Medulla oblongata (tissue), 1 donor: ENCODE results near the gene EDA.
"Not testable (repeated sequence)": the region's sequence is repeated elsewhere in the genome, so short reads cannot be mapped to it uniquely, and the experiment has no call there.

Source experiments
- DNase-seq: peaks from one replicate; pipeline ENCODE4 v3.0.0-alpha.2; 2015; ENCODE audit errors: extremely low spot score

Gene EDA

DNA sequence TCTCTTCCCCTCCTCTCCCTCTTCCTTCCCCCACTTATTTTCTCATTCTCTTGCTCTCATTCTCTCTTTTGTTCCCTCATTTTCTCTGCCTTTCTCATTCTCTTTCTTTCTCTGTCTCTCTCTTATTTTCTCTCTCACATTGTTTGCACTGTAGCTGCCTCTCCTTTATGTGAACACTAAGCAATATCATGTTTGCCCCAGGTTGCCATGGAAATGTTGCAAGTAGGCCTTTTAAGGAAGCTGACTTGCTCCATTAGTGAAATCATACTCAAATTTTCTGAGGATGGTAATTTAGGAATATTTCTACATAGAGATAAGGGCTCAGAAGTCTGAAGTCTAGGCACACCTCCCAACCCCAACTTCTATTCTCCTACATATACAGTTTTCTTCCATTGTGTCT lies 130.1 kb downstream of the EDA start:
- no peak for DNase-seq

DNA sequence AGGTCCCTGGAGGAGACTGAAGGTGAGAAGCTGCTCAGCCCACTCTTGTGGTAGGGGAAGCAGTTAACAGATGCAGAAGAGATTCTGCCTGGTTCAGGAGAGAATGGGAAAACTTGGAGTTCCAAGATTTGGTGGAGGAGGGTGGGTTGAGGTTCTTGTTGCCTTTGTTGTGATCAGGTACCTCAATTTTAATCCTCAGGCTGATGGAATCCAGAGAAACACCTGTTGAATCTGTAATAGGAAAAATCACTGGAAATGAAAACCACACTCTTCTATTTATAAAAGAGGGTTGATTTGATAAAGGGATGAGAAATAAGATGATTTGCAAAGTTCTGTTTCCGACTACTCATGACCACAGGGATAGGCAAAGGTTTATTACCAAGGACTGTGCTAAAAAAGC lies 132.1 kb downstream of the EDA start:
- DNase-seq: no peak

DNA sequence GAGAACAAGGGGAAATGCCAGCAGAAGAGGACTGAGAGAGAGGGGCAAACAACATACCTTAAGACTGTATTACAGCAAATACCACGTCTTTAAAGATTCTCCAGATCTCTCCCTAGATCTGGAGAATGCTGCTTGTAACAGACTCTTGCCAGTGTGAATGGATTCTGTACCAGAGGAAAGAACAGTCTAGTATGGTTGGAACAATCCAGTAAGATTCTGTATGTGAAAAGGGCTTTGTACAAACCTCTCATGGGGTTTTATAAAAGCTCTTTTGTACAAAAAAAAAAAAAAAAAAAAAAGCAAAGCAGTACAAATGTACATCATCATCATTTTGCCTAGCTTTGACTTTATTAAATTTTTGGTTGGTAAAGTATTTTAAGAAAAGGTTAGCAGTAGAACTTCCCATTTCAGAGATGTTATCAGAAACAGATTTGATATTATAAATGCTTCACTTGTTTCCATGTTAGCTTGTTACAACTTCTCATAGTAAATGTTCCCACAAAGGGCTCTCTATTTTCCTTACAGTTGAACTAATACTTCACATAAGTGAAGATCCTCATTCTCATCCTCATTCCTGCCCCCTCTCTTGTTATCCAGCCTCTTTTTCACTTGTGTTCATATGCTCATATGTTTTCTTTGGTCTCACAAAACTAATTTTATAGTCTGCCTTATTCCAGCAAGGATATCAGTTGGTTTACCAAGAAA lies 144.2 kb downstream of the EDA start:
- peak; percentile 69 for DNase-seq

DNA sequence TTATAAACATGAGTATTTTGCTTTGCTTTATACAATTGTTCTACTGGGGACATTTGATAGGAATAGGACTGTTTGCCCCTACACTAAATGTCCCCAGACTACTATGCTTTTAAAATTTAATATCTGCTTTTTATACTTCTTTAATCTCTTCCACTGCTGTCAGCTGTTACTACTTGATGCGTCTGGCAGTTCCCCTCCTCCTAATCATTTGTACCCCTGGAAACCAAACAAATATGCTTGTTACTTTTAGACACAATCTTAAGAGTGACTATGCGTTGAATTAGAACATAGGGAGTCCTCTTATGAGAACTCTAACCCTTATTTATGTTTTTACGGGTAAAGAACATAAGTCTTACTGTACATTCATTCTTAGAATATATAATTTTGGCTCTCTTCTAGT lies 145.7 kb downstream of the EDA start:
- DNase-seq: no peak

DNA sequence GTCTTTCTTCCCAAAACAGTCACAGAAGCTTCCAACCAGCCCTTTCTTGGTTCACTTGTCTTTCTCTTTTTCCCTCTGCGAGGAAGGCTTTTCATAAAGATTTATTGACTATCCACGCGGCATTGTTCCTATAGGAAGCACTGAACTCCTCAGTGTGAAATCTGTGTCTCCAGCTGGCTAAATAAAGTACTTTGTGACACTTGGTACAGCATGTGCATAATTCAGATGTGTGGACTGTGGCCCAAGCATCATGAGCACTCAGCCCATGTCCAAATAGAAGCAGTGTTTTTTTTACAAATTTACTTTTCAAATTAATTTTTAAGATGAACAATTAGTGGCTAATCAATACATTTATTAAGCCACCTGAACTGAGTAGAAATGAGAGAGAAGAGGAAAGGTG lies 146.4 kb downstream of the EDA start:
- no peak for DNase-seq

DNA sequence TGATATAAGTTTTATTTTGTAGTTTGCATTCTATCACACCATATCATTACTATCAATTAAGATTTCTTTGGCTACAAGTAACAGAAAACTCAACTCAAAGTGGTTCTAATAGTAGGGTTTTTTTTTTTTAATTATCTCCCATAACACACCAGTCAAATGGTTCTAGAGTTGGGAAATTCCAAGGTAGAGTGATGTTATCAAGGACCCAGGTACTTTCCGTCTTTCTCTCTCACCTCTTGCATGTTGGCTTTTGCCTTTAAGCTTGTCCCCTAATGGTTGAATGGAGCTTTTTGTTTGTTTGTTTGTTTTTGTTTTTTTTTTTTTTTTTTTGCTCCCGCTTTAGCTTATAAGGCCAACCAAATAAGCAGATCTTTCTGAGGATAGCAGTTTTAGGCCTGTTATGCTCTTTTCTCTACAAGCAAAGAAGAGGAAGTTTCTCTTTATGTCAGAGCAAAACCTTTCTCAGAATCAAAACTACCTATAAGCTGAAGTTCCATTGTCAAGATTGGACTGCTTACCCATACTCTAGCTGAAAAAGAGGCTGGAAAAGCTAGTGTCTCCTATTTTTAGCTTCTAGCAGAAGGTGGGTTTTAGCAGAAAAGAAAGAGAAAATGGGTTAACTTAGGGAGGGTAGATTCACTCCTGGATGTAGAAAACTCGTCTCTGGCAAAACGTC lies 177.5 kb downstream of the EDA start:
- no peak for DNase-seq

DNA sequence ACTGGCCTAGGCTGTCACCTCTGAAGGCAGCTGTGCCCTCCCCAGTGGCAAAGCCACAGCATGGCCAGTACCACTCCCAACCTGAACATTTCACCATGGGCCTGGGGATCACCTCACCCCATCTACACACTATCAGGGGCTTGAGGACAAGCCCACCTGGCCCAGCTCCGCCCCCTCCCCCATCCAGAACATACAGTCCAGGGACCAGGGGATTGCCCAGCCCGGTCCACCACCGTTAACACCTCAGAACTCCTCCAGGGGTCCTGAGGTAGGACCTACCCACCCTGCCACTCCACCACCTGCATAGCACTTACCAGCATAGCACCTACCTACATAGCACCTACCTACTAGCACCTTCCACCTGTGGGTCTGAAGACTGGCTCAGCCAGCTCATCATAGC lies 179.8 kb downstream of the EDA start:
- DNase-seq: no peak

DNA sequence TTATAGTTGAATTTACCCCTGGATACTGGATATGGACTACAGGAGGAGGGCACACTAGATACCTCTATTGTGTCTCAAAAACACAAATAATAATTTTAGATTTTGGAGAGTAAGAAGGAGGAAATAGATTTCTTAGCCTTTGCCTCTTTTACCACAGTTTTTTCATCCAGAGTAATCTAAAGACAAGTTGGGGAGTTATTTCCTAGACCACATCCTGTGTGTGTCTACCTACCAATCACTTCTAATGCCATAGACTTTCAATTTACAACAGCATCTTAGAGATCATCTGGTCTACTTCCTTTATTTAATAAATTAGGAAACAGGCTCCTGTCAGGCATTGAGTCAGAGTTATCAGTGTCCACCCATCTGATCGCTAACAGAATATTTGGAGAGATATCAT lies 191.5 kb downstream of the EDA start:
- no peak for DNase-seq

DNA sequence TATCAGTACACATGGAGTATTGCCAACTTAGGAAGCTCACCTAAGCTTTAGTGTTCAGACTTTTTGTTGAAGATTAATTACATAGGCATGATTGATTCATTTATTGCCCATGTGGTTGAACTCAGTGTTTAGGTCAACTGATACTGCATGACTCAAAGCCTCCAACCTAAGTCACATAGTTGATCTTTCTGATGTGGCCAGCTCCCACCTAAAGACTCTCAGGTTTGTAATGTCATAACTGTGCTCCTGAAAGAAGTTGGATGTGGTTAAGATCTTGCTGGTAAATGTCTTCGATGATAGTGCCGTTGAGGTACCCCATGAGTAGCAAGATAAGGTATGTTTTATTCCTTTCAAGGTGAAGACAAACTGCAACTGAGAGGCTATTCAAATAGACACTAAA lies 192.5 kb downstream of the EDA start:
- DNase-seq: no peak

DNA sequence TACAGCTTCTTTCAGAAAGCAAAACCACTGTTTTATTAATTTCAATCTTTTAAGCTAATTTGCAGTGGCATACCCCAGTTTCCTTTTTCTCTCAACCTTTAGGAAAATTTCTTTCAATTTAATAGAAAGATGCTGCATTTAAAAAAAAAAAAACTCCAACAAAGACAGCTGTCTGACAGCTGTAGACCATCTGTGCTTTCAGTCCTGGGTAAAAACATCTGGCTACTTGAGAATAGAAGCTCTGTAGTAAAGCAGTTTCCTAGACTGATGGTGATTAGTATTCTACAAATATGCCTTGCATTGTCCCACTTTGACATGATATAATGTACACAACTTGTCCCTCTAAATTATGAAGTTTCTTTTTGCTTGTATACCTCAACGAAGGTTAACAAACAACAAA lies 197.8 kb downstream of the EDA start:
- no peak for DNase-seq

DNA sequence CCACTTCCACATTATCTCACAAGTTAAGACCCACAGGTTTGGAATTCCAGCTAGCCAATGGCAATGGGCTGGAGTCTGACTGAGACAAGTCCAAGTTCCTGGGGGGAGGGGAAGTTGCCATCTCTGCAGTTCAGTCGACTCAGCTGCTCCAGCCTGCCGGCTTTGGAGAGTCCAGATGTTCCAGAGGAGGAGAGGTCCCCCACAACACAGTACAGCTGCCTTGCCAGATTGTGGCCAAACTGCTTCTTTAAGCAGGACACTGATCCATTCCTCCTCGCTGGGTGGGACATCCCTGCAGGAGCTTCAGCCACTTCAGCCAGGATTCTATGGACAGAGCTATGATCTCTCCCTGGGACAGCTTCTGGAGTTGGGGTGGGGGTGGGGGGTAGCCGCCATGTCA lies 199.2 kb downstream of the EDA start:
- no peak for DNase-seq

DNA sequence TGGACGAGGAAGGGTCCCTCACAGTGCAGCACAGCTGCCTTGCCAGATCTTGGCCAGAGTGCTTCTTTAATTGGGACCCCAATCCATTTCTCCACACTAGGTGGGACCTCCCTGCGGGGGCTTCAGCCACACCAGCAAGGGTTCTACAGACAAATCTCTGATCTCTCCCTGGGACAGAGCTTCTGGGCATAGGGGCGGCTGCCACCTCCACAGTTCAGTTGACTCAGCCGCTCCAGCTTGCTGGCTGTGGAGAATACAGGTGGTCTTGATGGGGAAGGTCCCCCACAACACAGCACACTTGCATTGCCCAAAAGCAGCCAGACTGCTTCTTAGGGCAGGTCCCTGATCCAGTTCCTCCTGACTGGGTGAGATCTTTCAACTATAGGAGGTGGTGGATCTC lies 199.6 kb downstream of the EDA start:
- DNase-seq: no peak

DNA sequence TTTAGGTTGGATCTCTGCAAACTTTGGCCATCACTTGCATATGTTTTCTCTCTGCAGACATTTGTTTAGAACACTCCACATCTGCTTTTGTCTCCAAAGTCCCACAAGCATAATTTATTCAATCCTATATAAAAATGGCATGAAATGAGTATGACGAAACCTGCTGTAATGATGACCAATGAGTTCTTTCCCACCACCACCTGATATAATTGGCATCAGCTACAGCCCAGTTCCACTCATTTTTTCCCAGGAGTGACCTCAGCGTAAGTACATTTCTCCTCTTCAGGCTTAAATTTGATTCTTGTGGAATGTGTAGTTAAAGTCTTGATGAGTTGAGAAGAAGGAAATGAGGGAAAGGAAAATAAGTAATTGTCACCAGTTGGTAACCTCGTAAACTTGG lies 228.7 kb downstream of the EDA start:
- no peak for DNase-seq

DNA sequence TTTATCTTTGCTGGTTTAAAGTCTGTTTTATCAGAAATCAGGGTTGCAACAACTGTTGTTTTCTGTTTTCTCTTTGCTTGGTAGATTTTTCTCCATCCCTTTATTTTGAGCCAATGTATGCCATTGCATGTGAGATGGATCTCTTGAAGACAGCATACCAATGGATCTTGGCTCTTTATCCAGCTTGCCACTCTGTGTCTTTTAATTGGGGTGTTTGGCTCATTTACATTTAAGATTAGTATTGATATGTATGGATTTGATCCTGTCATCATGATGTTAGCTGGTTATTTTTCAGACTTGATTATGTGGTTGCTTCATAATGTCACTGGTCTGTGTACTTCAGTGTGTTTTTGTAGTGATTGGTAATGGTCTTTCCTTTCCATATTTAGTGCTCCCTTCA lies 244.1 kb downstream of the EDA start:
- not testable (repeated sequence) for DNase-seq

DNA sequence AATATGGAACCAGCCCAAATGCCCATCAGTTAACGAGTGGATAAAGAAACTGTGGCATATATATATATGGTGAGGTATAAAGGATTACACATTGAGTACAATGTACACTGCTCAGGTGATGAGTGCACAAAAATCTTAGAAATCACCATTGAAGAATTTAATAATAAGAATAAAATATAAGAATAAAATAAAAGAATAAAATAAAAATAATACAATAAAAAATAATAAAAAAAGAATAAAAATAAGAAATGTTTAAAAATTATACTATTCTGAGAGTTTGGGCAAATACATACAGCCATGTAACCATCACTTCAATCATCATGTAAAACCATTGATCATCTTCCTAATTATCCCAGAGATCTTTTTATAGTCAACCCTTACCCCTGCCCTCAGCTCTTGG lies 260.3 kb downstream of the EDA start:
- DNase-seq: no peak

DNA sequence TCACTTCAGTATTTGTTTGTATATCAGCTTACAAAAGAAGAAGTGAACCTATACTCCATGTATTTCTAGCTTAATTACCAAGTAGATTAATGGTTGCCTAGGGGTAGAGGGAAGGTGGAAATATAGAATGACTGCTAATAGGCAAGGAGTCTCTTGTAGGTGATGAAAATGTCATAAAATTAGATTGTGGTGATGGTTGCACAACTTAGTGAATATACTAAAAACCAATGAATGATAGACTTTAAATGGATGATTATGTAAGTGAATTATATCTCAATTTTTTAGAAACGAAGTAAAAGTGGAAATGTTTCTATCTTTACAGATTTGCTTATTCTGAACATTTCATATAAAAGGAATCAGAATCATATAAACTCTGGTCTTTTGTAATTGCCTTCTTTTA lies 268.3 kb downstream of the EDA start:
- DNase-seq: no peak

DNA sequence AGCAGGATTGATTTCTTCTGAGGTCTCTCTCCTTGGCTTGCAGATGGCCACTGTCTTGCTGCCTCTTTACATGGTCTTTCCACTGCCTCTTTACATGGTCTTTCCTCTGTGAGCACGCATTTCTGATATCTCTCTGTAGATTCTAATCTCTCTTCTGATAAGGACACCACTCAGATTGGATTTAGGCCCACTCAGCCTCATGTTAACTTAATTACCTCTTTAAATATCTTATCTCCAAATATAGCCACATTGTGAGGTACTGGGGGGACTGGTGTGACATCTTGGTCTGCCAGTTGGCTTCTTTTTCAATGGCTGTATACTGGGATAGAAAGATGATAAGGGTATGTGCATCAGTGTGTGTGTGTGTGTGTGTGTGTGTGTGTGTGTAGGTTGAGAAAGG lies 280.1 kb downstream of the EDA start:
- no peak for DNase-seq

DNA sequence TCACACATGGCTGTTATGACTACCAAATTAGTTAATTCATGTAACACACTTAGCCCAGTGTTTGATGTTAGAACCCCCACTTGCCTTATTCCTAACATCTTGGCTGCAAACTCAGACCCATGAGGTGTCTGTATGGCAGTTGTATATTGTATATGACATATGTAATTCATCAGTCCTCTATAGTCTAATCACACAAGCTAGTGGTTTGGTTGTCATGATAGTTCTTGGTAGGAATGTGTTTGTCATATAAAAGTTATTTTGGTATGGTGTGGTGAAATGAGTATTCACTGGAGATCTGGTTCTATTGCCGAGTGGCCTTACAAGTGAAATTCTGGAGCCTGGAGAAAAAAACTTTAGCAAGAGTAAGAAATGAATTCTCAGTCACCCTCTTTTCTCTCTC lies 284.6 kb downstream of the EDA start:
- DNase-seq: no peak

DNA sequence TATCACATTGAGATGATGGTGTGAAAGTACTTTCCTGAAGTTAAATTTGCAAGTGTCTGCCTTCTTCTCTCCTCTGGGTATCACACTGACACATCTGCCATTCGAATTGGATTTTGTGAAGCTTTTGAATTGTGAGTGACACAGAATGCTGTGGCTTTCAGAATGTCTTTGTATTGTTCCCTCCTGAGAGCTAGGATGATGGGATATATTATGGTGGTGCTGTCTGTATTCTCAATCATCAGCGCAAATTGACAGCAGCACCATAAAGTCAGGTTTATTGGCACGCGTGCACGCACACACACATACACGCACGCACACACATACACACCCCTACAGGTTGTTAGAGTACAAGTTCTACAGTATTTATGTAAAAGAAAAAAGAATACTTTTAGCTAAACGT lies 290.5 kb downstream of the EDA start:
- no peak for DNase-seq

DNA sequence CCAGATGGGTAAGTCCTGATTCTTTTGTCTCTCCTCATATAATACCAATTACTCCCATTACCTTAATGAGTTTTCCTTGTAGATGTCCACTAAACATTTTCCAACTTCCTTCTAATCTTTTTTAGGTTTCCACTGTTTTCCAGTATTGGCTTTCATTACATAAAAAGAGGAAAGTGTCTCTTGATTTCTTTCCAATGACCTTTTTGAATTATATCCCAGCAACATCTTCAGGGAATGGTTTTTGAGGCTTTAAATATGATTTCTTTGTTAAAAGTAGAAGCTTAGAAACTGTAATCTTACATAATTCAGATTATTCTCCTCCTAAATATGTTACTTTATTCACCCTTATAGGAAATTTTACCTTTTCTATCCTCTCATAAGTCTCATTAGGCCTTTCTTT lies 298.9 kb downstream of the EDA start:
- no peak for DNase-seq

DNA sequence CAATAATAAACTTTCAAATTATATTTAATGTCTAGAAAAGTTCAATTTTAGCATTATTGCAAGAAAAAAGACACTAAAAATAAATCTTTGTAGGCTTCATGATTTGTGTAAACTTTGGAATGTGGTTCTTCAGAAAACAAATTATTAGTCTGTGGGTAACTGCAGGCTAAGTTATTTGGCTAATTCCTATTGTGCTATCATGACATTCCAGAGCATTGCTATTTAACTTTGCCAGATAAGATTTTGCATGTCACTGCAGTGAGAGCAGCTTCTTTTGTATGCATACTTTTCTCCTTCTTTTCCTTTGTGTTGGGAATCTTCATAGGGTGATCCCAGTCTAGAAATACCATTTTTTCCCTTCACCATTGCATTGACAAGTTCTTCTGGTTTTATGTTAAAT lies 303.8 kb downstream of the EDA start:
- DNase-seq: no peak

DNA sequence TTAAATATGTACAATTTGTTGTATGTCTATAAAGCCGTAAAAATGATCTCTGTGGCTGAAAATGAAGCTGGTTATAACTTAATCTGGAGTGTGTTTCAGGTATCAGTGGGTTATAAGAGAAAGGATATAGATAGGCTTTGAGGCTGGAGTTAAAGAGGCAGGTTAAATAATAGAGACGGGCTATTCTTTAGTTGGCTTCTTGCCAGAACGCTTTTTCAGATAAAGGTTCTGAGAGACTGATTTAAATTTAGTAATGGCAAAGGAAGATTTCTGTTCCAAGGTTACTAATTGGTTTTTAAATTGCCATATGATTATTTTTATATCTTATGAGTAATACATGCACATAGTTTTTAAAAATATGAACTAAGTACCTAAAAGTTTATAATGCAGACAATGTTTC lies 316.4 kb downstream of the EDA start:
- no peak for DNase-seq

DNA sequence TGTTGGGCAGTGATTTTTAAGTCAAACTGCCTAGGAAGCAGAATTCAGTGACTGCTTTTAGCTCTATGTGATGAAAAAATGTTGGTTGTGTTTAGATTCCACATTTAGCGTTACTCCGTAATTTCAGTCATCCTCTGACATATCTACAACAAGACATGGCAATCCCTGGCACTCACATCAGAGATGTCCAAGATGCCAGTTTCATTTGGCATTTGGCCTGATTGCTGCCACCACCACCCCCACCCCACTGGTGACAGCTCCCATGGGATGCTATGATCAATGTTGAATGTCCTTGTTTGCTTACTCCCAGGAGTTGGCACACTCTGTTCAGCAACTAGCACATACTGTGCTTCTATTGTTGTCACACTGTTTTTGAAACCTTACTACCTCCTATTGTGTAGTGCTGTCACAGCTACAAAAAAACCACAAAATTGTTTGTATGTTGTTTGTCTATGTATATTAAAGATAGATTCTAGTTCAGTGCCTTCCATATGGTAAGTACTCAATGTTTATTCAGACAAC lies 332.4 kb downstream of the EDA start:
- DNase-seq: no peak

DNA sequence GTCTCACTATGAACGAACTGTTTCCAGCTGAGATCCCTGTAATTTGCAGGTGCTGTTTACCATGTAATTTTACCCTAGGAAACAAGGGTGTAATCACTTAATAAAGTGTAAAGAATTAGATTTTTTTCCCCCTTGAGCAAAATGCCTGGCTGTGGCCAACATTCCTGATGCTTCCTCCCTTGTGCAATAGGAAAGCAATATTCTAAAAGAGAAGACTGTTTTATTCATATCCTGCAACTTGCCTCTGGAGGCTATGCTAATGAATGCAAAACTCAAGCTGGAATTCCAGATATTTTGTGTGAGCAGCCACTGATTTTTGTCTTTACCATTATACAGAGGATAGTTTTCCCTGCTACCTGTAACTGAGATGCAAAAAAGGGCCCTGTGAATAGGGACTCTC lies 335.8 kb downstream of the EDA start:
- no peak for DNase-seq
